Pancreas (tissue), 10 donors: ENCODE results near the gene ANKRD12. TPM values are rescaled to one million over a fixed set of nuclear protein-coding genes. Genes with fewer than 3 reads are reported as not detected.

Experiments
- ATAC-seq, 4 donors: fragments of 200-7000 bp; cut with Tn5 transposase; one replicate each; pipeline versions ENCODE4 v1.8.0 to v1.9.1; 2020; ENCODE audit warnings: mild to moderate bottlenecking in 4 of 4, moderate library complexity in 4 of 4
- DNase-seq, 6 donors: peaks; one replicate each; pipeline ENCODE4 v3.0.0-alpha.2; 2020
- FAIRE-seq: peaks from 2 replicates; lab custom pipeline; 2012; peaks lifted over from hg19 to GRCh38; lab: Jason Lieb, UNC
- H3K27ac ChIP-seq, 4 donors: fragments of 200-600 bp; sonication (generic); 1 replicate in 3 of 4; 2 replicates in 1 of 4; pipeline versions ENCODE4 v1.5.0 to v1.8.0; 2020
- H3K27me3 ChIP-seq, 4 donors: fragments of 200-600 bp; one replicate each; pipeline ENCODE4 v1.8.0; 2021
- H3K36me3 ChIP-seq, 3 donors: fragments of 200-600 bp; sonication (generic) in 1 of 3; one replicate each; pipeline versions ENCODE4 v1.5.0 to v1.8.0; 2020 to 2021
- H3K4me1 ChIP-seq, 3 donors: fragments of 200-600 bp; one replicate each; pipeline ENCODE4 v1.8.0; 2021
- H3K4me3 ChIP-seq, 4 donors: fragments of 200-600 bp; sonication (generic) in 2 of 4; one replicate each; pipeline versions ENCODE4 v1.5.0 to v1.8.0; 2020 to 2021
- H3K9me3 ChIP-seq, 4 donors: fragments of 200-600 bp; one replicate each; pipeline ENCODE4 v1.8.0; 2021
- CTCF ChIP-seq, 4 donors: fragments of 200-600 bp; sonication (generic) in 3 of 4; IDR thresholded peaks; one replicate each; pipeline versions ENCODE4 v1.5.0 to v1.8.0; 2021; ENCODE audit warnings: antibody characterized with exemption in 4 of 4
- WGBS, 2 donors: extraction: QIAGEN DNeasy Blood & Tissue Kit; methylation state at CpG; one replicate each; pipeline ENCODE4 v1.1.7; 2013; 5-methylcytosine and 5-hydroxymethylcytosine counted together
- intact Hi-C, 3 donors: fragments of 100-400 bp; cut with DNase I; formaldehyde crosslinking; loops; one replicate each; pipeline versions ENCODE4 v1.11.1 to v1.14.2; 2022
- polyA plus RNA-seq, 2 donors: library from polyadenylated mRNA; stranded (reverse); fragments of 200-250 nt; gene quantifications; one replicate each; pipeline ENCODE4 v1.2.3, GENCODE V29; 2013
- total RNA-seq, 6 donors: library from RNA; stranded (reverse); fragmentation: NEBNext Ultra II Directional in 4 of 6; extraction: Animal tissue kit (Norgen Biotek cat#: 25700) in 4 of 6; gene quantifications; one replicate each; pipeline versions ENCODE4 v1.2.1 to v1.2.4, GENCODE V29; 2021 to 2023
- donor health status: healthy with polysubstance abuse.
- donor health status: DM: no; HTN: no; CAD: no; lungs with moderate emphysema.
- donor health status: DM: no; HTN: no; CAD: no.
- donor health status: control.
- donor health status: control.
- donor health status: Bipolar disorder and iron deficiency.
- donor health status: DM: yes; HTN: yes; CAD: no.
- donor health status: DM: no; HTN: no; CAD: no.
- donor health status: DM: no; HTN: no; CAD: no.
- donor health status: DM: yes; HTN: yes; CAD: no.

Gene ANKRD12
- total and polyA plus RNA-seq, 8 donors, result 14.5 to 51.7 (median 27.3) TPM

DNA sequence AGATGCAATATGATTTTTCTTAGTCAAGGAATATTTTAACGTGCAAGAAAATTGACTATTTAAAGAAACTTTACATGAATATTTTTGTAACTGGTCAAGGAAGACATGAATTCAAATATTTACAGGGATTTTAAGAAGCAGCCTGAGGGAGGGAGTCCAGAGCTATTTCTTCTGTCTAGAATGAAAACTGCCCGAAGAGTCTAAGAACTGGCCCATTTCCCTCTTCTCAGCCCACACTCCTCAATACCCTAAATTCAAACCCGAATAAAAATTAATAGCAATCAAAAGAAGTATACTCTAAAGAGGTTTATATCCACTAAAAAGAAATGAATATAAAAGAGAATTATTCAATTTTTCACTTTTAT, 40.6 kb upstream of the ANKRD12 start:
- intact Hi-C loops, result no loop called here
- TF ChIP-seq CTCF (IDR thresholded peaks at IDR 0.05), result no peak
- DNase-seq (no peak), FAIRE-seq (no peak), ATAC-seq (no peak)
- no peaks in the 10 kb centered on the region for H3K9me3 ChIP-seq
- no peaks in the 10 kb centered on the region for H3K27me3 ChIP-seq
- peaks cover 0 to 3% (median 0%) of the 10 kb centered on the region in 3 donors for H3K4me1 ChIP-seq
- H3K27ac ChIP-seq, result no peak overlapping the region
- H3K36me3 ChIP-seq, result no peaks in the 10 kb centered on the region
- 71 to 73% methylated on average over 3 of the region's 3 CpGs for WGBS, 2 donors
- no peak overlapping the region for H3K4me3 ChIP-seq

GRCh38 chr18:9096685-9097084, 39.9 kb upstream of the ANKRD12 start:
- intact Hi-C loops, result no loop called here
- H3K4me1 ChIP-seq, result peaks cover 0 to 9% (median 4%) of the 10 kb centered on the region in 3 donors
- H3K27ac ChIP-seq, result no peak overlapping the region
- ATAC-seq (no peak), DNase-seq (no peak), FAIRE-seq (no peak)
- TF ChIP-seq CTCF (IDR thresholded peaks at IDR 0.05), result no peak
- no peak overlapping the region for H3K4me3 ChIP-seq
- 73 to 74% methylated on average over 2 of the region's 2 CpGs for WGBS, 2 donors
- H3K27me3 ChIP-seq, result no peaks in the 10 kb centered on the region
- H3K36me3 ChIP-seq, result no peaks in the 10 kb centered on the region
- H3K9me3 ChIP-seq, result no peaks in the 10 kb centered on the region

DNA sequence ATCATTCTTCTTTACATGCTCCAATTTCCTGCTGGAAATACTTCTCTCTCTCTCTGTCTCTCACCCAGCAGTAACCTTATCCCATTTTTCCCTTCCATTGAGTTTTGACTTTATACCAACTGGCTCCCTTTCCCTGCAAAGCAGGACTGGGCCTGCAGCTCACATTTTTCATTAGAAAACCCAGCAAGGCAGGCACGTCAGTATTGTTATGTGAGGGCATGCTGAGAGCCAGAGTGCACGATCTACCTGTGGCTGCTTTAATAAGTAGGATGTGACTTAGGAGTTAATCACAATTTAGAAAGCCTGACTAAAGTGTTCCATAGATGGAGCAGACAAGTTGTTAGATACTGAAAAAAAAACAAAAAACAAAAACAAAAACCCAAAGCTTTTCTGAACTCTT, 39.2 kb upstream of the ANKRD12 start:
- Histone ChIP-seq H3K4me3 (no peak overlapping the region), H3K36me3 (no peaks in the 10 kb centered on the region), H3K27me3 (no peaks in the 10 kb centered on the region), H3K9me3 (no peaks in the 10 kb centered on the region), H3K4me1 (peaks cover 0 to 9% (median 4%) of the 10 kb centered on the region in 3 donors), H3K27ac (no peak overlapping the region)
- DNase-seq, result no peak
- TF ChIP-seq CTCF (IDR thresholded peaks at IDR 0.05), result no peak
- no peak for ATAC-seq
- 66 to 72% methylated on average over 2 of the region's 2 CpGs for WGBS, 2 donors
- FAIRE-seq, result no peak
- intact Hi-C loops, result no loop called here

DNA sequence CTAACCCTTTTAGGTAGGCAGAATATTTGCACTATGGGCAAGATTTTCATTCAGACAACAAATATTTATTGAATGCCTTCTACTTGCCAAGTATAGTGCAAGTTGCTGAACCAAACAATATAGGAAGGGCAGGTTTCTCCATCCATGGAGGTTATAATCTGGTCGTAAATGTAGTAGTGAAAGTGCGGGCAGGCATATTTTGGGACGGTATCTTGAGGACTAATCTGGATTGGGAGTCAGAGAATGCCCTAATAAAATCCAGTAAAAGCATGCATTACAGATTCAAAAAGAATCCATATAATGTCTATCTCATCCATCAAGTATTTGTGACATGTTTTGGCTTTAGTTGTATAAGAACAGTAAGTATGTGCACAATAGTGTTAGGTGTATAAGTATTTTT, 35.8 kb upstream of the ANKRD12 start:
- WGBS, 2 donors, result 84 to 92% methylated on average over 3 of the region's 3 CpGs
- no peaks in the 10 kb centered on the region for H3K36me3 ChIP-seq
- intact Hi-C loops, result no loop called here
- no peak for ATAC-seq
- no peaks in the 10 kb centered on the region for H3K9me3 ChIP-seq
- no peak overlapping the region for H3K27ac ChIP-seq
- FAIRE-seq, result no peak
- no peak for TF ChIP-seq CTCF (IDR thresholded peaks at IDR 0.05)
- H3K4me1 ChIP-seq, result peaks cover 10 to 26% (median 12%) of the 10 kb centered on the region in 3 donors
- H3K27me3 ChIP-seq, result no peaks in the 10 kb centered on the region
- no peak overlapping the region for H3K4me3 ChIP-seq
- no peak for DNase-seq

GRCh38 chr18:9101730-9102507, 34.7 kb upstream of the ANKRD12 start:
- FAIRE-seq, result peak; percentile 82
- ATAC-seq, result peak; percentile 47 to 74 (median 60)
- 0 to 1% methylated on average over 17 of the region's 17 CpGs for WGBS, 2 donors
- peaks cover 18 to 36% (median 24%) of the 10 kb centered on the region in 3 donors for H3K4me1 ChIP-seq
- H3K4me3 ChIP-seq, result peak overlapping the region; percentile 41 to 68 (median 54)
- H3K36me3 ChIP-seq, result no peaks in the 10 kb centered on the region
- peak overlapping the region; percentile 82 to 98 (median 89) for H3K27ac ChIP-seq
- no peaks in the 10 kb centered on the region for H3K27me3 ChIP-seq
- DNase-seq, result peak in 1 of 6 donors; percentile 24
- no peak for TF ChIP-seq CTCF (IDR thresholded peaks at IDR 0.05)
- no peaks in the 10 kb centered on the region for H3K9me3 ChIP-seq
- intact Hi-C loops, result no loop called here
